Measurements from ENCODE around the gene GDPGP1. TPM values are rescaled to one million over a fixed set of nuclear protein-coding genes. Genes with fewer than 3 reads are reported as not detected.

GDPGP1 gene
- total and polyA plus RNA-seq, 2 experiments from 2014 or later, result 0.61 to 3.8 TPM

- no peaks in the 10 kb centered on the region for H3F3A ChIP-seq (replicated peaks; ENCODE audit: low read depth)
- no peaks in the 10 kb centered on the region for H3K4me1 ChIP-seq (ENCODE audit: insufficient read depth)
- no peaks in the 10 kb centered on the region for H3K27me3 ChIP-seq (ENCODE audit: insufficient read depth)
- ATAC-seq, result no peak
- H3K36me3 ChIP-seq (ENCODE audit: insufficient read depth), result no peaks in the 10 kb centered on the region
- no peak for DNase-seq (ENCODE audit: low spot score)
- no peak overlapping the region for H2AFZ ChIP-seq
- Mint-ChIP-seq H3K27ac (peak overlapping the region; percentile 8; the same call in 1 of the 2 replicates), H3K4me1 (peaks cover 13% of the 10 kb centered on the region), H3K36me3 (ENCODE audit: low read depth) (peaks cover 11% of the 10 kb centered on the region; the same call in 2 of the 3 replicates), H3K4me3 (no peak overlapping the region), H3K9me3 (no peaks in the 10 kb centered on the region), H3K27me3 (ENCODE audit: insufficient read depth, low read depth, poor library complexity) (peaks cover 13% of the 10 kb centered on the region)
- no peak overlapping the region for H3K4me2 ChIP-seq
- H3K9me2 ChIP-seq (ENCODE audit: insufficient read depth), result no peaks in the 10 kb centered on the region
- peaks cover 9% of the 10 kb centered on the region for H4K20me1 ChIP-seq (replicated peaks; ENCODE audit: insufficient read depth)
- peaks cover 28% of the 10 kb centered on the region for H3K79me2 ChIP-seq (replicated peaks; ENCODE audit: insufficient read depth)
- no peak overlapping the region for H3K4me3 ChIP-seq
- no peak overlapping the region for H3K27ac ChIP-seq (ENCODE audit: low read depth)
- TF ChIP-seq NANOG (IDR thresholded peaks at IDR 0.05; ENCODE audit: borderline replicate concordance), result no peak
- TF ChIP-seq, protein P1, sequence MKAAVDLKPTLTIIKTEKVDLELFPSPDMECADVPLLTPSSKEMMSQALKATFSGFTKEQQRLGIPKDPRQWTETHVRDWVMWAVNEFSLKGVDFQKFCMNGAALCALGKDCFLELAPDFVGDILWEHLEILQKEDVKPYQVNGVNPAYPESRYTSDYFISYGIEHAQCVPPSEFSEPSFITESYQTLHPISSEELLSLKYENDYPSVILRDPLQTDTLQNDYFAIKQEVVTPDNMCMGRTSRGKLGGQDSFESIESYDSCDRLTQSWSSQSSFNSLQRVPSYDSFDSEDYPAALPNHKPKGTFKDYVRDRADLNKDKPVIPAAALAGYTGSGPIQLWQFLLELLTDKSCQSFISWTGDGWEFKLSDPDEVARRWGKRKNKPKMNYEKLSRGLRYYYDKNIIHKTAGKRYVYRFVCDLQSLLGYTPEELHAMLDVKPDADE (IDR thresholded peaks at IDR 0.05), result no peak
- TF ChIP-seq EZH2phosphoT487 (IDR thresholded peaks at IDR 0.05; ENCODE audit: unreplicated experiment), result no peak
- no peak for TF ChIP-seq CREB1 (CRISPR knock-in tag; IDR thresholded peaks at IDR 0.05; ENCODE audit: low read depth)
Measured at GRCh38 chr15:90210593-90210992, 23.4 kb upstream of the GDPGP1 start.

GRCh38 chr15:90211009-90211408, 23.0 kb upstream of the GDPGP1 start:
- Histone ChIP-seq H3K4me2 (no peak overlapping the region), H3K27ac (ENCODE audit: low read depth) (no peak overlapping the region), H3K79me2 (replicated peaks; ENCODE audit: insufficient read depth) (peaks cover 32% of the 10 kb centered on the region), H3K4me1 (ENCODE audit: insufficient read depth) (no peaks in the 10 kb centered on the region), H2AFZ (no peak overlapping the region), H4K20me1 (replicated peaks; ENCODE audit: insufficient read depth) (peaks cover 9% of the 10 kb centered on the region), H3F3A (replicated peaks; ENCODE audit: low read depth) (no peaks in the 10 kb centered on the region), H3K36me3 (ENCODE audit: insufficient read depth) (no peaks in the 10 kb centered on the region), H3K9me2 (ENCODE audit: insufficient read depth) (no peaks in the 10 kb centered on the region), H3K27me3 (ENCODE audit: insufficient read depth) (no peaks in the 10 kb centered on the region), H3K4me3 (no peak overlapping the region)
- Mint-ChIP-seq H3K4me1 (peaks cover 13% of the 10 kb centered on the region), H3K36me3 (ENCODE audit: low read depth) (peaks cover 10% of the 10 kb centered on the region; the same call in 2 of the 3 replicates), H3K9me3 (no peaks in the 10 kb centered on the region), H3K27ac (no peak overlapping the region; the same call in 1 of the 2 replicates), H3K4me3 (no peak overlapping the region), H3K27me3 (ENCODE audit: insufficient read depth, low read depth, poor library complexity) (peaks cover 13% of the 10 kb centered on the region)
- DNase-seq (ENCODE audit: low spot score) (no peak), ATAC-seq (no peak)
- TF ChIP-seq ZNF114 (CRISPR knock-in tag; IDR thresholded peaks at IDR 0.05), result no peak
- TF ChIP-seq, protein P2, sequence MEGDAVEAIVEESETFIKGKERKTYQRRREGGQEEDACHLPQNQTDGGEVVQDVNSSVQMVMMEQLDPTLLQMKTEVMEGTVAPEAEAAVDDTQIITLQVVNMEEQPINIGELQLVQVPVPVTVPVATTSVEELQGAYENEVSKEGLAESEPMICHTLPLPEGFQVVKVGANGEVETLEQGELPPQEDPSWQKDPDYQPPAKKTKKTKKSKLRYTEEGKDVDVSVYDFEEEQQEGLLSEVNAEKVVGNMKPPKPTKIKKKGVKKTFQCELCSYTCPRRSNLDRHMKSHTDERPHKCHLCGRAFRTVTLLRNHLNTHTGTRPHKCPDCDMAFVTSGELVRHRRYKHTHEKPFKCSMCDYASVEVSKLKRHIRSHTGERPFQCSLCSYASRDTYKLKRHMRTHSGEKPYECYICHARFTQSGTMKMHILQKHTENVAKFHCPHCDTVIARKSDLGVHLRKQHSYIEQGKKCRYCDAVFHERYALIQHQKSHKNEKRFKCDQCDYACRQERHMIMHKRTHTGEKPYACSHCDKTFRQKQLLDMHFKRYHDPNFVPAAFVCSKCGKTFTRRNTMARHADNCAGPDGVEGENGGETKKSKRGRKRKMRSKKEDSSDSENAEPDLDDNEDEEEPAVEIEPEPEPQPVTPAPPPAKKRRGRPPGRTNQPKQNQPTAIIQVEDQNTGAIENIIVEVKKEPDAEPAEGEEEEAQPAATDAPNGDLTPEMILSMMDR (conservative IDR thresholded peaks at IDR 0.05; ENCODE audit: low read depth in 2 of 2), result no peak
- no peak for TF ChIP-seq EZH2phosphoT487 (IDR thresholded peaks at IDR 0.05; ENCODE audit: unreplicated experiment)
- no peak for TF ChIP-seq ZNF462 (CRISPR knock-in tag; IDR thresholded peaks at IDR 0.05)
- TF ChIP-seq JUNB (IDR thresholded peaks at IDR 0.05; ENCODE audit: unreplicated experiment), result no peak
- no peak for TF ChIP-seq ZNF331 (CRISPR knock-in tag; IDR thresholded peaks at IDR 0.05; ENCODE audit: low read depth)
- TF ChIP-seq, protein P1 (IDR thresholded peaks at IDR 0.05), result no peak
- no peak for TF ChIP-seq NANOG (IDR thresholded peaks at IDR 0.05; ENCODE audit: borderline replicate concordance)
